Ecto neural progenitor cell (in vitro differentiated cells): ENCODE measurements around the gene OBSCN.

Experiments
- DNase-seq: peaks from one replicate; pipeline ENCODE4 v3.0.0-alpha.2; 2018; ENCODE audit warnings: low spot score

The OBSCN gene

DNA sequence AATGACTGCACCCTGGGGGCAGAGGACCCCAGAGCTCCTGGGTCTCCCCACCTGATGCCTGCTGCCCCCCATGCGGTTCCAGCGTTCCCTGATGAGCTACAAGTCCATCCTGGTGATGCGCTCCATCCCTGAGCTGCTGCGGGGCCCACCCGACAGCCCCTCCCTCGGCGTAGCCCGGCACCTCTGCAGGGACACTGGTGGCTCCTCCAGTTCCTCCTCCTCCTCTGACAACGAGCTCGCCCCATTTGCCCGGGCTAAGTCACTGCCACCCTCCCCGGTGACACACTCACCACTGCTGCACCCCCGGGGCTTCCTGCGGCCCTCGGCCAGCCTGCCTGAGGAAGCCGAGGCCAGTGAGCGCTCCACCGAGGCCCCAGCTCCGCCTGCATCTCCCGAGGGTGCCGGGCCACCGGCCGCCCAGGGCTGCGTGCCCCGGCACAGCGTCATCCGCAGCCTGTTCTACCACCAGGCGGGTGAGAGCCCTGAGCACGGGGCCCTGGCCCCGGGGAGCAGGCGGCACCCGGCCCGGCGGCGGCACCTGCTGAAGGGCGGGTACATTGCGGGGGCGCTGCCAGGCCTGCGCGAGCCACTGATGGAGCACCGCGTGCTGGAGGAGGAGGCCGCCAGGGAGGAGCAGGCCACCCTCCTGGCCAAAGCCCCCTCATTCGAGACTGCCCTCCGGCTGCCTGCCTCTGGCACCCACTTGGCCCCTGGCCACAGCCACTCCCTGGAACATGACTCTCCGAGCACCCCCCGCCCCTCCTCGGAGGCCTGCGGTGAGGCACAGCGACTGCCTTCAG, 163.3 kb downstream of the OBSCN start:
- no peak for DNase-seq

DNA sequence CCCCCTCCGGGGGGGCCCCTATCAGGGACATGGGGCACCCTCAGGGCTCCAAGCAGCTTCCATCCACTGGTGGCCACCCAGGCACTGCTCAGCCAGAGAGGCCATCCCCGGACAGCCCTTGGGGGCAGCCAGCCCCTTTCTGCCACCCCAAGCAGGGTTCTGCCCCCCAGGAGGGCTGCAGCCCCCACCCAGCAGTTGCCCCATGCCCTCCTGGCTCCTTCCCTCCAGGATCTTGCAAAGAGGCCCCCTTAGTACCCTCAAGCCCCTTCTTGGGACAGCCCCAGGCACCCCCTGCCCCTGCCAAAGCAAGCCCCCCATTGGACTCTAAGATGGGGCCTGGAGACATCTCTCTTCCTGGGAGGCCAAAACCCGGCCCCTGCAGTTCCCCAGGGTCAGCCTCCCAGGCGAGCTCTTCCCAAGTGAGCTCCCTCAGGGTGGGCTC, 163.9 kb downstream of the OBSCN start:
- no peak for DNase-seq

DNA sequence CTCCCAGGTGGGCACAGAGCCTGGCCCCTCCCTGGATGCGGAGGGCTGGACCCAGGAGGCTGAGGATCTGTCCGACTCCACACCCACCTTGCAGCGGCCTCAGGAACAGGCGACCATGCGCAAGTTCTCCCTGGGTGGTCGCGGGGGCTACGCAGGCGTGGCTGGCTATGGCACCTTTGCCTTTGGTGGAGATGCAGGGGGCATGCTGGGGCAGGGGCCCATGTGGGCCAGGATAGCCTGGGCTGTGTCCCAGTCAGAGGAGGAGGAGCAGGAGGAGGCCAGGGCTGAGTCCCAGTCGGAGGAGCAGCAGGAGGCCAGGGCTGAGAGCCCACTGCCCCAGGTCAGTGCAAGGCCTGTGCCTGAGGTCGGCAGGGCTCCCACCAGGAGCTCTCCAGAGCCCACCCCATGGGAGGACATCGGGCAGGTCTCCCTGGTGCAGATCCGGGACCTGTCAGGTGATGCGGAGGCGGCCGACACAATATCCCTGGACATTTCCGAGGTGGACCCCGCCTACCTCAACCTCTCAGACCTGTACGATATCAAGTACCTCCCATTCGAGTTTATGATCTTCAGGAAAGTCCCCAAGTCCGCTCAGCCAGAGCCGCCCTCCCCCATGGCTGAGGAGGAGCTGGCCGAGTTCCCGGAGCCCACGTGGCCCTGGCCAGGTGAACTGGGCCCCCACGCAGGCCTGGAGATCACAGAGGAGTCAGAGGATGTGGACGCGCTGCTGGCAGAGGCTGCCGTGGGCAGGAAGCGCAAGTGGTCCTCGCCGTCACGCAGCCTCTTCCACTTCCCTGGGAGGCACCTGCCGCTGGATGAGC, 164.5 kb downstream of the OBSCN start:
- DNase-seq, result no peak

DNA sequence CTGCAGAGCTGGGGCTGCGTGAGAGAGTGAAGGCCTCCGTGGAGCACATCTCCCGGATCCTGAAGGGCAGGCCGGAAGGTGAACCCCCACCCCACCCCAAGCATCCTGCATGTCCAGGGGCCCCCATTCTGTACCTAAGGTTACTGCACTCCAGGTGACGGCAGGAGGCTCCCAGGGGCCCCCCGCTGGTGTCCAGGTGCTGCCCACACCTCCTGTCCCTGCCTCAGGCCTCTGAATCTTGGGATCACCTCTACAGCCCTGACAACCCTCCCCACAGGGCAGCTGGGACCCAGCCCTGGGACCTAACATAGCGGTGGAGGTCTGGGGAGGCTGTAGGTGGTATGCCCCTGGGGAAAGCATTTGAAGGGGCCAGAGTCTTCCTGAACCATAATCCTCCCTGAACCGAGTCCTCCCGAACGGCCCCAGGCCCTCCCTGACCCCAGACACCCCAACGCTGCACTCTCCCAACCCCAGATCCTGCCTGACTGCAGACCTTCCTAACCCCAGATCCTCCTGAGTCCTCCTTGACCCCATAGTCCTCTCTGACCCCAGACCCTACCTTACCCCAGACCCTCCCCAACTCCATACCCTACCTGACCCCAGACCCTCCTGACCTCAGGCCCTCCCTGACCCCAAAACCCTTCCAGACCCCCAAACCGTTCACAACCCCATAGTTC, 165.3 kb downstream of the OBSCN start:
- no peak for DNase-seq

DNA sequence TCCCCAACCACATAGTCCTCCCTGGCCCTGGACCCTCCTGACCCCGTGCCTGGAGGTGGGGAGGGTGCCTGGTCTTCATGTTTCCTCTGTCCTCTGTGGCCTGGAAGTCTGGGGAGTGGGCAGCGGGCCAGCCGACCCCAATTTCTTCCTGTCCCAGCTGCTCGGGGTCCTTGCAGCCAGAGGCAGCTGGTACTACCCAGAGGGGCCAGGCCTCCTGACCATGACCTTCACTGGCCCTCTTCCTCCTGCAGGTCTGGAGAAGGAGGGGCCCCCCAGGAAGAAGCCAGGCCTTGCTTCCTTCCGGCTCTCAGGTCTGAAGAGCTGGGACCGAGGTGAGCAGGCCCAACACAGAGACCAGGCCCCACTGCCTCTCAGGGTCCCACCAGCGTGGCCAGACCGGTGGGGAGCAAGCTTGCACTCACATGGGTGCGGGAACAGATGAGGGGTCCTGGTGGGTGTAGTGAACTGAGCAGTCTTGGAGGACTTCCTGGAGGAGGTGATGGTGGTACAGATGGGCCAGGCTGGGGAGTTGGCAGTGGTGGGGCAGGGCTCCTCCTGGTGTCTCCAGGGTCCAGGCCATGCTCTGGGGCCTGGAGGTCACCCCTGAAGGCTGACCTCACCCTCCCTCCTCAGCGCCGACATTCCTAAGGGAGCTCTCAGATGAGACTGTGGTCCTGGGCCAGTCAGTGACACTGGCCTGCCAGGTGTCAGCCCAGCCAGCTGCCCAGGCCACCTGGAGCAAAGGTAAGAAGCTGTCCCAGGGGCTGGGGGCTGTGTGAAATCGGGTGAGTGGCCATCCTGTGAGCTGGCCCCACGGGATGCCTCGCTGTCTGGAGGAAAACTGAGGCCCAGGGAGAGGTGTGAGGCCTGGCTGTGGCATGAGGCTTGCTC, 166.1 kb downstream of the OBSCN start:
- DNase-seq, result no peak

DNA sequence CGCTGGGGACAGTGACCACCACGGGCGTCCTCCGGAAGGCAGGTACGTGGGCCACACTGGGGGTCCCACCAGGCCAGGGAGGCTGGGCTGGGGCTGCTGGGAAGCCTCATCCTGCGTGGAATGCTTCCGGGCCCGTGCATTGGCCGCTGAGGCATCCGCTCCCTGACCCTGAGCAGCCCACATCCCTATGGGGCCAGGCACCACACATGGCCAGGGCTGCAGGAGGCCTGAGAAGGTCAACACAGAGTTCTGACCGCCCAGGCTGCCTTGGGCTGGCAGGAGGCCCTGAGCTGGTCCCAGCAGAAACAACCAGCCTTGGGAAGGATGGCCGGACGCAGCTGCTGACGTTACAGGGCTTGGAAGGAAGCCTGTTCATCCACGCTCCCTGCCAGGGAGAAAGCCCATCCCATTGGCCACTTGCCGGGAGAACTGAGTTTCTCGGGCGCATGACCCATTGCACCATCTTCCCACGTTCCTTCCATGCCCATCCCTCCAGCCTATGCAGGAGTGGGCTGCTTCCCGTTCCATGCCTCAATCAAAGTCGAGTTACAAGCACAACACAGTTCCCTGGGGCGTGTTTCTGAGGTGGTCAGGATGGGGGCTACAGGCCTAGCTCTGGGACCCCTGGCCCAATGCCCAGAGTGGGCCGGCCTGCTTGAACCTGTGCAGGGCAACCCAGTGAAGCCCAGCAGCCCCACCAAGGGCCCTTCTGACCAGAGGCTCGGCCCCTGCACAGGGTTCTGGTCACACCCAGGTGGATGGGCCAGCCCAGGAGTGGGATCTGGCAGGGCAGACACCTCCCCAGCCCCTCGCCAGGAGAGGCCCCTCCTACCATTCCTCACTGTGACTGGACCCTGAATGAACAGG, 167.1 kb downstream of the OBSCN start:
- DNase-seq, result no peak

DNA sequence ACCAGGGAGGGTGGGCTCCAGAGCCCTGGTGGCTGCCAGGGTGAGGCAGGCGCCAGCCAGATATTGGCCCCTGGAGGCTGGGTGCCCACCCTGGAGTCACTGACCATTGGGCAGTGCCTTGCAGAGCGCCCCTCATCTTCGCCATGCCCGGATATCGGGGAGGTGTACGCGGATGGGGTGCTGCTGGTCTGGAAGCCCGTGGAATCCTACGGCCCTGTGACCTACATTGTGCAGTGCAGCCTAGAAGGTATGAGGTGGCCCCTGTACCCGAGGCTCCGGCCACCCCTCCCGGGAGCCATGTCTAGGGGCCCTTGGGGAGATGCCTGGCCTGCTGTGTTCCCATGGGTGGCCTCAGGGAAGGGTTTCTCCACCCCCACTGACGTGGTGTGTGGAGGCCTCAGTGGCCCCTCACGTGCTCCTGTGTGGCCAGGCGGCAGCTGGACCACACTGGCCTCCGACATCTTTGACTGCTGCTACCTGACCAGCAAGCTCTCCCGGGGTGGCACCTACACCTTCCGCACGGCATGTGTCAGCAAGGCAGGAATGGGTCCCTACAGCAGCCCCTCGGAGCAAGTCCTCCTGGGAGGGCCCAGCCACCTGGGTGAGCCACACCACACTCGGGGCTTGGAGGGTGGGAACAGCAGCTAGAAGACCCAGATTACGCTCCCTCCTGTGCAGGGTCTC, 167.9 kb downstream of the OBSCN start:
- no peak for DNase-seq

DNA sequence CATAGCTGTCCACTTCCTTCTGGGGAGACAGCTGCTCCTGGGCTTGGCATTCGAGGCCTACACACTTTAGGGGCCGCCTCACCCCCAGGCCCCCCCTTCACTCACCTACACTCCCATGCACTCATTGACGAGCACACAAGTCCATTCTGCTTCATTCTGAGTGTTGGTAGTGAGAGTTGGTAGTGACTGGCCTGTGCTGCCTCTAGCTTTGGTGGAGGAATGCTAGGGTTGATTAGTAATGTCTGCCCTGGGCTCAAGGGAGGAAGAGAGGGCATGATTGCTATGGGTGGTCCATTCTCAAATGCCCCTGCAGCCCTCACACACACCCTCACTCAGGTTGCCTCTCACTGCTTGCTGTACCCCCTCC, 168.4 kb downstream of the OBSCN start:
- DNase-seq, result no peak

DNA sequence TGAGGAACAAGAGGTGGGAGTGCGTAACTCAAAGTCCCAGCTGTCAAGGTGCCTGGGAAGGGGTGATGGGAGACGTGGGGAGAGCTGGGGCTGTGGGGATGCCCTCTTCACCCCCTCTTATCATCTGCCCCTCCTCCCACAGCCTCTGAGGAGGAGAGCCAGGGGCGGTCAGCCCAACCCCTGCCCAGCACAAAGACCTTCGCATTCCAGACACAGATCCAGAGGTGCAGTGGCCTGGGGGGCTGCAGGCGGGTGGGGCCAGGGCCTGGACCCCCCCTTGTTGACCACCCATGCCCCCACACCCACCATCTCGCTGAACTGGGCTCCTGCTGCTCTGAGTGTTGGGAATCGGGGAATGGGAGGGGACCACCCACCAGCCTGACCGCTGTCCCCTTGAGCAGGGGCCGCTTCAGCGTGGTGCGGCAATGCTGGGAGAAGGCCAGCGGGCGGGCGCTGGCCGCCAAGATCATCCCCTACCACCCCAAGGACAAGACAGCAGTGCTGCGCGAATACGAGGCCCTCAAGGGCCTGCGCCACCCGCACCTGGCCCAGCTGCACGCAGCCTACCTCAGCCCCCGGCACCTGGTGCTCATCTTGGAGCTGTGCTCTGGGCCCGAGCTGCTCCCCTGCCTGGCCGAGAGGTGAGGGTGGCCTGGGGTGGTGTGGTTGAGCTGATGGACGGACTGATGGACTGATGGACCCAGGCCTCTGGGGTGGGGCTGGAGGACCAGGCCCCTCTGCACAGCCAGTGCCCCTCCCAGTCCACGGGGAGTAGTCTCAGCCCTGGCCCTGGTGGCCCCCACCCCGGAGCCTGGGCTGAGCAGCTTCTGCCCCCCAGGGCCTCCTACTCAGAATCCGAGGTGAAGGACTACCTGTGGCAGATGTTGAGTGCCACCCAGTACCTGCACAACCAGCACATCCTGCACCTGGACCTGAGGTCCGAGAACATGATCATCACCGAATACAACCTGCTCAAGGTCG, 169.1 kb downstream of the OBSCN start:
- DNase-seq, result no peak

DNA sequence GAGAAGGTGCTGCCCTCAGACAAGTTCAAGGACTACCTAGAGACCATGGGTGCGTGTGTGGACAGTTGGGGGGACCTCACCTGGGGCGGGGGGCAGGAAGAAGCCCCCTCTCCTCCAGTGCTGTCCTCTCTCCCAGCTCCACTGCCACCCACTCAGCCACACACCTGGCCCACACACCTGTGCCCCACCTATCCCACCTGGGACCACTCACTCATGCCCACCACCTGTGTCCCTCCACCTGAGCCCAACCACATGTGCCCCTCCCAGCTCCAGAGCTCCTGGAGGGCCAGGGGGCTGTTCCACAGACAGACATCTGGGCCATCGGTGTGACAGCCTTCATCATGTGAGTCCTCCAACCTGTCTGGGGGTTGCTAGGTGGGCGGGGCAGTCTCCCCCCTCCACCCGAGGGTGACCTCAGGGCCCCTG, 169.8 kb downstream of the OBSCN start:
- no peak for DNase-seq

DNA sequence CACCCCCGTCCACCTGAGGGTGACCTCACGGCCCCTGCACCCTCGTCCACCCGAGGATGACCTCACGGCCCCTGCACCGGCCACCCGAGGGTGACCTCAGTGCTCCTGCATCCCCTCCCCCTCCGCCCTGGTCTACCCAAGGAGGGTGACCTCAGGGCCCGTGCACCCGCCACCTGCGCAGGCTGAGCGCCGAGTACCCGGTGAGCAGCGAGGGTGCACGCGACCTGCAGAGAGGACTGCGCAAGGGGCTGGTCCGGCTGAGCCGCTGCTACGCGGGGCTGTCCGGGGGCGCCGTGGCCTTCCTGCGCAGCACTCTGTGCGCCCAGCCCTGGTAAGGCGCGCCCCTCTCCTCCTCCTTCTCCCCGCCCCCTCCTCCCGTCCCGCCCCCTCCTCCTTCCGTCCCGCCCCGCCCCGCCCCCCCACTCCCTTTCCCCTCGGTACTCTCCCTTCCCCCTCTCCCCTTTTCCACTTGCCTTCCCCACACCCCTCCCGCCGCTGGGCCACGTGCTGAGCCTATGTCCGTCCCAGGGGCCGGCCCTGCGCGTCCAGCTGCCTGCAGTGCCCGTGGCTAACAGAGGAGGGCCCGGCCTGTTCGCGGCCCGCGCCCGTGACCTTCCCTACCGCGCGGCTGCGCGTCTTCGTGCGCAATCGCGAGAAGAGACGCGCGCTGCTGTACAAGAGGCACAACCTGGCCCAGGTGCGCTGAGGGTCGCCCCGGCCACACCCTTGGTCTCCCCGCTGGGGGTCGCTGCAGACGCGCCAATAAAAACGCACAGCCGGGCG, 170.4 kb downstream of the OBSCN start:
- DNase-seq, result peak; percentile 86

DNA sequence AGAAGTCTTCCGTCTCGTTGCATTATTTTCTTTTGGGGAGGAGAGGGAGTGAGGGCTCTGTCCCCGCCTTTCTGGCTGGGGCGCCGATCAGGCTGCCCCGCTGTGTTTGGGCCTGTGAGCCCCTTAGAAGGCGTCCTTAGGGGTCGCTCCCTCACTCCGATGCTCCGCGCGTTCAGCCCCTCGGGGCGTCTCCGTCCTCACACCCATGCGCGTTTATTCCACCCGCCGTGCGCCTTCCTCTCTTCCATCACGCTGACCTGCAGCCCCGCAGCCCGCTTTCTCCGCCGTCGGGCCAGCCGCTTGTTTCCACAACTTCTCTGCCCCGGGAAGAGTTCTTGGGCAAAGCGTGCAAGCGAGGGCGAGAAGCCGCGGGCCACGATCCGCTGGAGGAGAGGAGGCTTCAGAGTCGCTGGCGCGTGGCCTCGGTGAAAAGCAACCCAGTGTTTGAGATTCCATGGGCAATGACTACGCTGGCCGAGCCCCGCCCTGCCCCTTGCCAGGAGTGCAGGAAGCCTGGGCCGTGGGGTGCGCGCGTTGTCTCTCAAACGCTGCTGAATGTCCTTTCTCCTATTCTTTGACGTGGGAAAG, 171.1 kb downstream of the OBSCN start:
- DNase-seq, result peak; percentile 63

DNA sequence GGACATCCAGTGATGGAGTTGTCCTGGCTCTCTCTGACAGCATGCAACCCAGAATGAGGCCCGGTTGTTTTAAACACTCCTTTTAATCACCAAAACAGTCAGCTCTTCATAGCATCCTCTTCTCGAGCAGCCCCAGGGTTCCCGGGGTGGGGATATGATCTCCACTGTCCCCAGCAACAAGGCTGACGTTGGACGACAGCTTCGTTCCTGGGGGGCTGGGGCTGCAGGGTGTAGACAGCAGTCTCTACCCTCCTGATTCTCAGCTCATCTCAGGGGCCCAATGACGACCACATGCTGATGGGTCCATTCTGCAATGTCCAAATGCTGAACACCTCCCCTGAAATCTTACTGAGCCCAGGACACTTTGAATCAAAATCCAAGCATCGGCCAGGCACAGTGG, 171.8 kb downstream of the OBSCN start:
- DNase-seq, result no peak

DNA sequence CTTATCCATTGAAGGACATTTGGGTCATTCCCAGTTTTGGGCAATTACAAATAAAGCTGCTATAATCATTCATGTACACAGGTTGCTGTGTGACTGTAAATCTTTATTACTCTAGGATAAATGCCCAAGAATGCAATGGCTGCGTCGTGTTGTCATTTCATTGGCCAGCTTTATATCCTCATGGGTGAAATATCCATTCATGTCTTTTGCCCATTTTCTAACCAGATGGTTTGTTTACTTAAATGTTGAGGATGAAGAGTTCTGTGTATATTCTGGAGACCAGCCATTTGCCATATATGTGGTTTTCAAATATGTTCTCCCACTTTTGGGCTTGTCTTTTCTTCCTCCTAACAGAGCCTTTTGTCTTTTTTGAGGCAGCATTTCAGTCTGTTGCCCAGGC, 173.5 kb downstream of the OBSCN start:
- no peak for DNase-seq

DNA sequence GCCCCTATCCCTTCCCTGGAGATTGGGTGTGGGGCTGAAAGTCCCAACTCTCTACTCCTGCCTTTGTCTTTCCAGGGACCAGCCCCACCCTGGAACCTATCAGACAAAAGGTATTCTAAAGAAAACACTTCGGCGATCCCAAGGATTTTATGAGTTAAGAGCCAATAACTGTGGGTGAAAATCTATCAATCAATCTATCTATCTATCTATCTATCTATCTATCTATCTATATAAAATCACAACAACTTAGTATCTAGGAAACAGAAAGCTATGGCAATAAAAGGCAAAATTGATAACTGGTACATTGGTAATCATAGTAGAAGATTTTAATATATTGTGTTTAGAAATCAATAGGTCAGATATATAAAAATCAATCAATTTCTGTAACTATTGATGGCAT, 175.9 kb downstream of the OBSCN start:
- DNase-seq, result no peak

DNA sequence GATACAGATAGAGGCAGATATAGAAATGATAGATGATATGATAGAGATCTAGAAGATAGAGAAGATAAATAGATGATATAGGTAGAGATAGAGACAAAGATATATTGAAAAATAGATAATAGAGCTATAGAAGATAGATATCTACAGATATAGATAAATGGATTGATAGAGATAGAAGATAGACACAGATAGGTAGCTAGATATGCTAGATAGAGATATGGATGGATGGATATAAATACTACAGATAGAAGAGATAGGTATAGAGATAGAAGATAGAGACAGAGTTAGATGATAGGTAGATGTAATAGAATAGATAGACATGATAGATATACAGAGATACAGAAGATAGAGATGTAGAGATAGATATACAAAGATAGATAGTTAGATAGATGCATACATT, 177.4 kb downstream of the OBSCN start:
- no peak for DNase-seq

DNA sequence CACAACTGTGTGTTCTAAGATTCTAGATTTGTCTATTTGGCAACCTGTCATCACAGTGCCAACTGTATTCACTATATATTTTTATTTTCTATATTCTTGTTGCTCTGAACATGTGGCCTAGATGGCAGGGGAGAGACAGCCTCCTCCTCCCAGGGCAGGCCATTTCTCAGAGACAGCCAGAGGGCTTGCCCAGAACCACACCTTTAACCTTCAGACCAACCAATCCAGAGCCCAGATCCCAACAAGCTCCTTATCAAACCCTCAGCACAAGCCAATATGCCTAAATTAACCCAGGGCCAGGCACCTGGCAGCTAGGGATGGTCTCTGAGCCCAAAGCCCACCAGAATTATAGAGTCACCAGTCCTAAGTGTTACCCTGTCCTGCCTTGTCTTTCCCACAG, 179.5 kb downstream of the OBSCN start:
- no peak for DNase-seq

DNA sequence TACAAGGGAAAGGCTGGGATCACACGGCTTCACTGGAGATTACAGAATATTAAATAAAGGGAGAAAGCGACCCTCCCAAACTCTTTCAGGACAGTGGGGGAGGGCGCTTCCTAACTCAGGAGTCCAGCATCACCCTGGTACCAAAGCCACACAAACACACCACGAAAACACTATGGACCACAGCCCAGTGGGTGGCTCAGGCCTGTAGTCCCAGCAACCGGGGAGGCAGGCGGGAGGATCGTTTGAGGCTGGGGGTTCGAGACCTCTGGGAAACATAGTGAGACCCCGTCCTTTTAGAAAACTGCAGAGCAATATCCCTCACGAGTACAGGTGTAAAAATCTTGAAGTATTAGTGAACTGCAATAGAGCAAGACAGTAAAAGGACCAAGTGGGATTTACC, 182.8 kb downstream of the OBSCN start:
- no peak for DNase-seq
